BE2C (cell line): ENCODE data around the gene GAS6.

Experiments
- DNase-seq: peaks from one replicate; pipeline ENCODE4 v3.0.0-alpha.2; 2020
- H3K27me3 ChIP-seq: fragments of 250-450 bp; sonication (Bioruptor Pico); 2 replicates; pipeline ENCODE4 v1.5.1; 2020; ENCODE audit warnings: mild to moderate bottlenecking
- H3K36me3 ChIP-seq: fragments of 250-450 bp; sonication (Bioruptor Pico); 2 replicates; pipeline ENCODE4 v1.5.1; 2020; ENCODE audit warnings: mild to moderate bottlenecking
- H3K4me1 ChIP-seq: fragments of 250-450 bp; sonication (Bioruptor Pico); 2 replicates; pipeline ENCODE4 v1.5.1; 2020
- H3K4me3 ChIP-seq: 2 replicates; pipeline ENCODE4 v1.5.1; 2011; ENCODE audit warnings: low read depth, low read length
- H3K9me3 ChIP-seq: fragments of 250-450 bp; sonication (Bioruptor Pico); 2 replicates; pipeline ENCODE4 v1.5.1; 2020
- TF ChIP-seq, protein P1 (sequence below): IDR thresholded peaks from 2 replicates; pipeline ENCODE4 v1.5.1; 2012; ENCODE audit warnings: mild to moderate bottlenecking, low read depth, low read length

GAS6 gene

GRCh38 chr13:113883921-113884804 is 20.3 kb upstream of the GAS6 start:
- no peak overlapping the region for H3K4me3 ChIP-seq
- TF ChIP-seq, protein P1, sequence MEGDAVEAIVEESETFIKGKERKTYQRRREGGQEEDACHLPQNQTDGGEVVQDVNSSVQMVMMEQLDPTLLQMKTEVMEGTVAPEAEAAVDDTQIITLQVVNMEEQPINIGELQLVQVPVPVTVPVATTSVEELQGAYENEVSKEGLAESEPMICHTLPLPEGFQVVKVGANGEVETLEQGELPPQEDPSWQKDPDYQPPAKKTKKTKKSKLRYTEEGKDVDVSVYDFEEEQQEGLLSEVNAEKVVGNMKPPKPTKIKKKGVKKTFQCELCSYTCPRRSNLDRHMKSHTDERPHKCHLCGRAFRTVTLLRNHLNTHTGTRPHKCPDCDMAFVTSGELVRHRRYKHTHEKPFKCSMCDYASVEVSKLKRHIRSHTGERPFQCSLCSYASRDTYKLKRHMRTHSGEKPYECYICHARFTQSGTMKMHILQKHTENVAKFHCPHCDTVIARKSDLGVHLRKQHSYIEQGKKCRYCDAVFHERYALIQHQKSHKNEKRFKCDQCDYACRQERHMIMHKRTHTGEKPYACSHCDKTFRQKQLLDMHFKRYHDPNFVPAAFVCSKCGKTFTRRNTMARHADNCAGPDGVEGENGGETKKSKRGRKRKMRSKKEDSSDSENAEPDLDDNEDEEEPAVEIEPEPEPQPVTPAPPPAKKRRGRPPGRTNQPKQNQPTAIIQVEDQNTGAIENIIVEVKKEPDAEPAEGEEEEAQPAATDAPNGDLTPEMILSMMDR, result no peak
- no peak for DNase-seq
- H3K36me3 ChIP-seq, result no peaks in the 10 kb centered on the region
- H3K9me3 ChIP-seq, result no peaks in the 10 kb centered on the region
- H3K27me3 ChIP-seq, result no peaks in the 10 kb centered on the region
- no peaks in the 10 kb centered on the region for H3K4me1 ChIP-seq

- Histone ChIP-seq H3K4me3 (no peak overlapping the region), H3K36me3 (no peaks in the 10 kb centered on the region), H3K27me3 (no peaks in the 10 kb centered on the region), H3K4me1 (no peaks in the 10 kb centered on the region), H3K9me3 (no peaks in the 10 kb centered on the region)
- DNase-seq, result no peak
- TF ChIP-seq, protein P1, result no peak
Observed at GRCh38 chr13:113883314-113883811, 19.5 kb upstream of the GAS6 start.

DNA sequence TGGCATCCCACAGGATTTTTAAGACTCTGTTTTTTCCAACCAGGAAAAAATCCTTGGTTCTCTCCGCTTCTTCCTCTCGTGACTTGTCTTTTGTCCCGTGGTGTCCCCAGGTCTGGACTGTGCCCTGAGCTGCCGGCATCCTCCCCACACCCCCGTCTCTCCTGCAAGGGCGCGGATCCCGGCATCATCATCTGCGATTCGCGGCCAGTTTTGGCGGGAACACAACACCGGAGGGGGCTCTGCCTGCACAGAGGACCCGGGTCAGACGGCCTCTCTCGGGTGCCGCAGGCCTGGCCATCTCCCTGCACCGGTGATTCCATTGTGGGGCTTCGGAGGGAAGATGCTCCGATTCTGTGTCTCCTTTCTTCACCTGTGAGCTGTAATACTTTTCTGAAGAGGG is 18.8 kb upstream of the GAS6 start:
- H3K36me3 ChIP-seq, result no peaks in the 10 kb centered on the region
- TF ChIP-seq, protein P1, result no peak
- H3K27me3 ChIP-seq, result no peaks in the 10 kb centered on the region
- no peak for DNase-seq
- H3K4me1 ChIP-seq, result no peaks in the 10 kb centered on the region
- no peak overlapping the region for H3K4me3 ChIP-seq
- H3K9me3 ChIP-seq, result no peaks in the 10 kb centered on the region

- no peaks in the 10 kb centered on the region for H3K27me3 ChIP-seq
- H3K4me1 ChIP-seq, result no peaks in the 10 kb centered on the region
- H3K36me3 ChIP-seq, result no peaks in the 10 kb centered on the region
- H3K4me3 ChIP-seq, result no peak overlapping the region
- TF ChIP-seq, protein P1, result no peak
- no peaks in the 10 kb centered on the region for H3K9me3 ChIP-seq
- no peak for DNase-seq
Observed at GRCh38 chr13:113882267-113882630, 18.4 kb upstream of the GAS6 start.

DNA sequence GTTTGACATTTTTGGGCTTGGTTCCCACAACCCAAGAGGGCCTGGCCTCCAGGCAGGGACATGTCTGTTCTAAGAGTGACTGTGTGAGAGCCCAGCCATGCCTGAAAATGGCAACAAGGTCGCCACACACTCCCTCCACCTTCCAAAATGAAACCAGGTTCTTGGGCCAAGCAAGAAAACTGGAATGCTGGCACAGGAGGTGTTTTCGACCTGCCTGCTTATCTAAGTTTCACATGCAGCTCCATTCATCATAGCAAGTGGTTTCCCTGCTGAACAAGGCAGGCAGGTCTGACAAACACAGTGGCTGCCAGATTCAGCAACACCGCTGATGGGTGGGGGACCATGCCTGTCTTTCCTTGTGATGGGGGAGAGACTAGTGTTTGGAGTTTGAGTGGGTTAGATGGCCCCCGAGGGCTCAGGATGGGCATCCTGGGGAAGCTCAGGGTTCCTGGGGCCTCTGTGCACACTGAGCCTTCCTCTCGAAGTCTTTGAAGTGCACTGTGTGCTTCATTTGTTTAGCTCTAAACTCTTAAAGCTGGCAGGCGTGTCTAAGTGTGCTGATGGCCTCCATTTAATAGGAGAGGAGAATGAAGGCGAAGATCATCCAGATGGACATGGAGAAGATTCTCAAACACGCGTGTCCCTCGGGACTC is 17.9 kb upstream of the GAS6 start:
- no peaks in the 10 kb centered on the region for H3K27me3 ChIP-seq
- TF ChIP-seq, protein P1, result no peak
- no peaks in the 10 kb centered on the region for H3K9me3 ChIP-seq
- no peak for DNase-seq
- H3K36me3 ChIP-seq, result no peaks in the 10 kb centered on the region
- no peaks in the 10 kb centered on the region for H3K4me1 ChIP-seq
- no peak overlapping the region for H3K4me3 ChIP-seq
